GM12878 (cell line): ENCODE measurements around the gene FCER1G. TPM values are rescaled to one million over a fixed set of nuclear protein-coding genes. Genes with fewer than 3 reads are reported as not detected.

Experiments used
- ATAC-seq: fragments of 200-7000 bp; cut with Tn5 transposase; 3 replicates; pipeline ENCODE4 v1.9.1; 2020; ENCODE audit warnings: mild to moderate bottlenecking, moderate library complexity
- BruUV-seq: library from RNA; stranded (reverse); fragments of 400-500 nt; replicated peaks from 2 replicates; lab custom pipeline; 2021; lab: Mats Ljungman, UMichigan
- CTCF ChIA-PET: fragments of 300-600 bp; sonication (Branson Sonifier 250); formaldehyde crosslinking; extraction: SDS; loops from one replicate; lab custom pipeline; 2021; ENCODE audit warnings: inconsistent platforms; lab: Yijun Ruan, JAX
- POLR2A ChIA-PET: fragments of 350-600 bp; formaldehyde crosslinking; extraction: SDS; loops from one replicate; lab custom pipeline; 2021; ENCODE audit warnings: inconsistent platforms; lab: Charles Lee
- RAD21 ChIA-PET: fragments of 300-600 bp; sonication (Branson Sonifier 250); formaldehyde crosslinking; loops from one replicate; lab custom pipeline; 2023; ENCODE audit warnings: antibody characterized with exemption; ENCODE audit not compliant: unreplicated experiment; lab: Charles Lee
- SMC1A ChIA-PET: fragments of 300-600 bp; sonication (Branson Sonifier 250); formaldehyde crosslinking; loops from one replicate; lab custom pipeline; 2023; ENCODE audit not compliant: unreplicated experiment, uncharacterized antibody; lab: Charles Lee
- DNase-seq: peaks from one replicate; pipeline ENCODE4 v3.0.0-alpha.2; 2011; ENCODE audit warnings: low read depth, low spot score
- FAIRE-seq: peaks from 3 replicates; lab custom pipeline; 2011; peaks lifted over from hg19 to GRCh38; lab: Jason Lieb, UNC
- H2AFZ ChIP-seq: 2 replicates; pipeline ENCODE4 v1.6.0; 2011; ENCODE audit warnings: low read depth, low read length, control low read depth; ENCODE audit not compliant: control insufficient read depth
- H3K27ac ChIP-seq: 2 replicates; pipeline ENCODE4 v1.5.1; 2011; ENCODE audit warnings: control low read depth; ENCODE audit not compliant: control insufficient read depth, insufficient read depth
- H3K27me3 ChIP-seq, 2 experiments: replicated peaks in 1 of 2; 2 replicates each; pipeline versions ENCODE4 v1.6.0 to v1.6.1; 2011; ENCODE audit warnings: low read length in 1 of 2; ENCODE audit not compliant: control insufficient read depth in 2 of 2, insufficient read depth in 2 of 2
- H3K36me3 ChIP-seq, 2 experiments: 2 replicates each; pipeline ENCODE4 v1.5.1; 2011; ENCODE audit warnings: low read length in 1 of 2; ENCODE audit not compliant: control insufficient read depth in 2 of 2, insufficient read depth in 2 of 2
- H3K4me1 ChIP-seq: 2 replicates; pipeline ENCODE4 v1.6.1; 2011; ENCODE audit warnings: mild to moderate bottlenecking, low read length, moderate library complexity, mixed read lengths; ENCODE audit not compliant: control insufficient read depth, insufficient read depth
- H3K4me2 ChIP-seq: 2 replicates; pipeline ENCODE4 v1.6.0; 2011; ENCODE audit warnings: control low read depth; ENCODE audit not compliant: control insufficient read depth, insufficient read depth
- H3K4me3 ChIP-seq: fragments of 200-600 bp; sonication (generic); 2 replicates; pipeline ENCODE4 v1.5.1; 2016
- H3K79me2 ChIP-seq: 2 replicates; pipeline ENCODE4 v1.6.0; 2011; ENCODE audit warnings: low read length; ENCODE audit not compliant: control insufficient read depth, insufficient read depth
- H3K9ac ChIP-seq: 2 replicates; pipeline ENCODE4 v1.8.0; 2011; ENCODE audit warnings: low read length, control low read depth, mixed read lengths; ENCODE audit not compliant: control insufficient read depth, insufficient read depth
- H3K9me3 ChIP-seq: replicated peaks from 3 replicates; pipeline ENCODE4 v1.5.1; 2011; ENCODE audit warnings: mild to moderate bottlenecking, low read length; ENCODE audit not compliant: control insufficient read depth, insufficient read depth
- H4K20me1 ChIP-seq: 2 replicates; pipeline ENCODE4 v1.6.0; 2011; ENCODE audit not compliant: control insufficient read depth, insufficient read depth
- BHLHE40 ChIP-seq, 2 experiments: fragments of 450-650 bp in 1 of 2; IDR thresholded peaks; 2 replicates each; pipeline ENCODE4 v1.6.1; 2011 to 2017; ENCODE audit warnings: low read depth in 2 of 2, borderline replicate concordance in 1 of 2, improper control_type of control experiment in 1 of 2, low read length in 1 of 2, mild to moderate bottlenecking in 1 of 2
- CHD2 ChIP-seq: IDR thresholded peaks from 2 replicates; pipeline ENCODE4 v1.6.1; 2011; ENCODE audit warnings: low read depth, low read length, improper control_type of control experiment, borderline replicate concordance
- DPF2 ChIP-seq: fragments of 450-650 bp; IDR thresholded peaks from 2 replicates; pipeline ENCODE4 v1.6.1; 2017; ENCODE audit warnings: mild to moderate bottlenecking
- JUNB ChIP-seq: IDR thresholded peaks from 2 replicates; pipeline ENCODE4 v1.6.1; 2016; ENCODE audit warnings: antibody characterized with exemption, mild to moderate bottlenecking
- KDM1A ChIP-seq: fragments of 200-600 bp; sonication (generic); IDR thresholded peaks from 2 replicates; pipeline ENCODE4 v1.6.1; 2016; ENCODE audit warnings: borderline replicate concordance
- KLF5 ChIP-seq: fragments of 450-650 bp; IDR thresholded peaks from 2 replicates; pipeline ENCODE4 v1.6.1; 2014; ENCODE audit warnings: mild to moderate bottlenecking; ENCODE audit not compliant: partially characterized antibody
- POU2F2 ChIP-seq: IDR thresholded peaks from 3 replicates; pipeline ENCODE4 v1.6.1; 2011; ENCODE audit warnings: low read depth, mild to moderate bottlenecking, low read length, borderline replicate concordance
- RAD21 ChIP-seq: IDR thresholded peaks from 2 replicates; pipeline ENCODE4 v1.6.1; 2011; ENCODE audit warnings: mild to moderate bottlenecking, low read depth, low read length, moderate library complexity; ENCODE audit not compliant: insufficient read depth
- RBBP5 ChIP-seq: fragments of 200-600 bp; sonication (generic); conservative IDR thresholded peaks from 2 replicates; pipeline ENCODE4 v1.6.1; 2016
- RELA ChIP-seq: fragments of 450-650 bp; IDR thresholded peaks from 2 replicates; pipeline ENCODE4 v1.8.0; 2014; ENCODE audit warnings: borderline replicate concordance; ENCODE audit not compliant: partially characterized antibody
- SPI1 ChIP-seq: IDR thresholded peaks from 2 replicates; pipeline ENCODE4 v1.6.1; 2011; ENCODE audit warnings: low read depth, mild to moderate bottlenecking, low read length, moderate library complexity, borderline replicate concordance; ENCODE audit not compliant: insufficient read depth
- SRF ChIP-seq, 2 experiments: IDR thresholded peaks; 2 replicates each; pipeline ENCODE4 v1.6.1; 2011; ENCODE audit warnings: low read depth in 2 of 2, low read length in 2 of 2, mild to moderate bottlenecking in 1 of 2, moderate library complexity in 1 of 2
- USF1 ChIP-seq: IDR thresholded peaks from 2 replicates; pipeline ENCODE4 v1.6.1; 2011; ENCODE audit warnings: borderline replicate concordance, low read depth, mild to moderate bottlenecking, moderate library complexity, mixed read lengths, low read length; ENCODE audit not compliant: insufficient read depth; ENCODE audit errors: extremely low read length
- USF2 ChIP-seq: IDR thresholded peaks from 2 replicates; pipeline ENCODE4 v1.6.1; 2011; ENCODE audit warnings: low read depth, low read length, improper control_type of control experiment, borderline replicate concordance
- ZBED1 ChIP-seq: IDR thresholded peaks from 2 replicates; pipeline ENCODE4 v1.6.1; 2016; ENCODE audit warnings: borderline replicate concordance
- WGBS: methylation state at CpG from one replicate; pipeline ENCODE4 v1.1.6; 2016; ENCODE audit warnings: low lambda C conversion rate; ENCODE audit not compliant: insufficient replicate concordance, insufficient coverage; ENCODE audit errors: missing lambda C conversion rate; 5-methylcytosine and 5-hydroxymethylcytosine counted together
- in situ Hi-C: fragments of 300-500 bp; cut with MboI; formaldehyde crosslinking; loops from 9 replicates; pipeline ENCODE4 v1.14.3; 2018; ENCODE audit warnings: mixed read lengths
- intact Hi-C: fragments of 100-400 bp; cut with micrococcal nuclease; formaldehyde crosslinking; loops from one replicate; pipeline ENCODE4 v1.14.2; 2022; ENCODE audit not compliant: unreplicated experiment
- polyA plus RNA-seq, 11 experiments: library from polyadenylated mRNA; depleted of rRNA in 4 of 11; unstranded in 6 of 11; stranded (reverse) in 5 of 11; fragments of >200 nt; fragmentation: Nextera tagmentation in 4 of 11; fragmentation: Illumina TruSeq in 1 of 11; extraction: Ambion mirVana in 4 of 11; extraction: Trizol in 1 of 11; gene quantifications; 1 replicate in 1 of 11; 2 replicates in 10 of 11; pipeline versions ENCODE4 v1.2.1 to v1.2.3, GENCODE V29; 2011 to 2016; ENCODE audit warnings: inconsistent platforms in 2 of 11, missing spikeins in 2 of 11, low read depth in 1 of 11
- total RNA-seq, 4 experiments: library from RNA; depleted of rRNA in 3 of 4; stranded (reverse); fragments of >200 nt in 3 of 4; fragmentation: Illumina TruSeq in 1 of 4; extraction: Trizol in 1 of 4; gene quantifications; 2 replicates each; pipeline versions ENCODE4 v1.2.1 to v1.2.3, GENCODE V29; 2013 to 2021

Gene FCER1G
- total and polyA plus RNA-seq, 10 of the 15 experiments (the other 5 are each of a cell fraction or from before 2014, with no cell fraction given), result 0.40 to 1.9 (median 0.89) TPM

GRCh38 chr1:161195171-161195570 lies 19.9 kb upstream of the FCER1G start (continued):
- TF ChIP-seq USF2 (no peak), SPI1 (peak; percentile 94), DPF2 (peak; percentile 62; the same call in 1 of the 2 replicates), POU2F2 (no peak), BHLHE40 (IDR thresholded peaks at IDR 0.05; ENCODE audit: borderline replicate concordance in 1 of 2, low read depth in 2 of 2, low read length in 1 of 2) (peak; percentile 19 to 45; a peak in 1 of 4 replicates)
- TF ChIP-seq, all 136 proteins: peak for 17

GRCh38 chr1:161196111-161196510 lies 19.0 kb upstream of the FCER1G start:
- Histone ChIP-seq H3K27ac (no peak overlapping the region), H3K27me3 (no peaks in the 10 kb centered on the region), H3K4me2 (no peak overlapping the region), H3K9ac (no peak overlapping the region), H2AFZ (no peak overlapping the region), H4K20me1 (no peaks in the 10 kb centered on the region), H3K4me3 (no peak overlapping the region), H3K9me3 (no peaks in the 10 kb centered on the region), H3K36me3 (no peaks in the 10 kb centered on the region), H3K79me2 (no peaks in the 10 kb centered on the region), H3K4me1 (peaks cover 25% of the 10 kb centered on the region)
- in situ Hi-C loops, result loop anchor here (10.0 kb wide), 1 partner anchor 549 kb away; the partner anchor contains the start of gene DUSP12
- SMC1A ChIA-PET, result interaction anchor here (1.4 to 5.3 kb wide), 3 partner anchors 8 to 21 kb away, joined by 6 to 55 read pairs (median 19); partner anchors contain the start of gene NDUFS2
- POLR2A ChIA-PET, result interaction anchor here (3.3 kb wide), 1 partner anchor 30 kb away, joined by 18 read pairs; the partner anchor contains the start of gene TOMM40L
- DNase-seq, result no peak
- BruUV-seq, result no TSS peak
- RAD21 ChIA-PET, result interaction anchor here (1.4 kb wide), 1 partner anchor 30 kb away, joined by 3 read pairs; the partner anchor contains the start of gene PPOX
- ATAC-seq, result no peak
- intact Hi-C loops, result no loop called here
- CTCF ChIA-PET, result interaction anchor here (1.2 to 7.0 kb wide), 6 partner anchors 15 to 187 kb away, joined by 3 to 164 read pairs (median 38); partner anchors contain the start of genes APOA2 and TOMM40L
- FAIRE-seq, result no peak
- 95% methylated on average over 7 of the region's 7 CpGs for WGBS
- TF ChIP-seq RAD21, result no peak
- no peak for TF ChIP-seq CHD2
- TF ChIP-seq RBBP5, result no peak
- TF ChIP-seq KDM1A, result no peak
- no peak for TF ChIP-seq RELA
- no peak for TF ChIP-seq JUNB
- TF ChIP-seq KLF5, result no peak
- TF ChIP-seq ZBED1, result no peak
- TF ChIP-seq SRF (IDR thresholded peaks at IDR 0.05; ENCODE audit: low read depth in 2 of 2, low read length in 2 of 2), result no peak
- no peak for TF ChIP-seq USF1
